Panc1 (cell line): Measurements from ENCODE around the gene HNRNPC.

ENCODE experiments used
- POLR2AphosphoS5 ChIP-seq: IDR thresholded peaks from 2 replicates; pipeline ENCODE4 v1.6.1; 2012; ENCODE audit warnings: mild to moderate bottlenecking, low read depth, low read length, moderate library complexity
- SIN3A ChIP-seq: IDR thresholded peaks from 2 replicates; pipeline ENCODE4 v1.6.1; 2012; ENCODE audit warnings: low read depth, mild to moderate bottlenecking, low read length, moderate library complexity, borderline replicate concordance; ENCODE audit not compliant: insufficient read depth

GRCh38 chr14:21313512-21313911, 44.3 kb upstream of the HNRNPC start:
- TF ChIP-seq SIN3A (no peak), POLR2AphosphoS5 (no peak)
